ENCODE data around the gene CDKN2C.
"Not testable (repeated sequence)": the region's sequence is repeated elsewhere in the genome, so short reads cannot be mapped to it uniquely, and the experiment has no call there.

The CDKN2C gene

DNA sequence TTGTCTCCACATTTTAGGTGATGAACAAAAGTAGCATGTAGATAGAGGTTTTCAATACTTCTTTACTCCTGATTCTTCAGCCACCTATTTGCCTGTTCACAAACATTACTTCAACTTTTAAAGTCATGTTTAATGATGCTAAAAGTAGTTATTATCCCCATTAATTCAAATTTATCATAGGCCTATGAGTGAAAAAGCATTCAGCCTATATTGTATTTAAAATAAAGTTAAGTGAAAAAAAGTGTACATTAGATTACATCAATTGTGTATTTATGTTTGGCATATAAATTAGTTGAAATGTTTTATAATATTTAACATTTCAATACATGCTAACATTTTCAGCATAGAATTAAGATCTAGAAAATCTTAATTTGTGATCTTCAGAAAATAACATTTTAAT is 10.5 kb downstream of the CDKN2C start:
- DNase-seq (ENCODE audit: low spot score): no peak

DNA sequence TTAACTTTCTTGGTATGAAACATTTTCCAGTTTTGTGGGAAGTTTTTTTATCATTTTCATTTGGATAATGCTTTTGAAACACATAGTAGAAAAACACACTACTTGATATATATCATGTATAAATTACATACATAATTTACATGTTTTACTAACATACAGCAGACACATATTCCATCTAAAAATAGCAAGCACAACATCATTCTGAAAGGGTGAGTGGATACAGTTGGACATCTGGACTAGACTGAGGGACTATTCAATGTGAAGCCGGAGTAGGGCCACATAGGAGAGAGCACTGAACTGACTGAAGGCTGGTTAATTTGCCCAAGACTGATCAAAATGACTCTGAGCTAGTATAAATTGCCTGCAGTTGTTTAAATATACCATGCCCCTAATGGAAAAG is 11.7 kb downstream of the CDKN2C start:
- DNase-seq (ENCODE audit: low spot score): no peak

DNA sequence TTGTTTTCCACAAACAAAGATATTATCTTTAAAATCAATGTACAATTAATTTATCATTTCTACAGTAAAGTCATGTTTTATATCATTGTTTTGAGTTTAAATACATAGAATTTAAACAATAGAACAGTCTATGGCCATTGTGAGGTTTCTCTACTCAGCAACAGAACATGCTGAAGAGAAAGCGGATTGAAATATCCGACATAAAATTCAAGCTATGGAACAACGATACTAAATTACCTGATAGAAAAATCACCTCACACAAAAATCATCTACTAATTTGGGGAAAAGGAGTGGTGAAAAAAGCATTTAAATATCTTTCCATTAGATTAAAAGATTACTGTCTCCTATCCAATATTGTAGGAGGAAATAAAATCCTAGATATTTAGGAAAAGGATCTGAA is 12.6 kb downstream of the CDKN2C start:
- no peak for DNase-seq (ENCODE audit: low spot score)

- DNase-seq (ENCODE audit: low spot score): no peak
These were observed 13.3 kb downstream of the CDKN2C start for GRCh38 chr1:50983219-50983802.

DNA sequence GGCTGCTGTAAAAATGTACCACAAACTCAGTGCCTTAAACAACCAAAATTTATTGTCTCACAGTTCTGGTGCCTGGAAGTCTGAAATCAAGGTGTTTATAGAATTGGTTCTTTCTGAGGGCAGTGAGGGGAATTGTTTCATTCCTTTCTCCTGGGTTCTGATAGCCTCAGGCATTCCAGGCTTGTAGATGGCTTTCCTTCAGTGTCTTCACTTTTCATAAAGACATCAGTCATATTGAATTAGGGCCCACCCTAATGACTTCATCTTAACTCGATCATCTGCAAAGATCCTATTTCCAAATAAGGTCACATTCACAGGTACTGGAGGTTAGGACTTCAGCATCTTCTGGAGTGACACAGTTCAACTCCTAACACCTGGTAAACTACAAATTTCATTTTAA is 15.0 kb downstream of the CDKN2C start:
- no peak for DNase-seq (ENCODE audit: low spot score)

- DNase-seq (ENCODE audit: low spot score): no peak
These were observed 16.6 kb downstream of the CDKN2C start for GRCh38 chr1:50986653-50987052.

GRCh38 chr1:50989694-50990093 is 19.6 kb downstream of the CDKN2C start:
- DNase-seq (ENCODE audit: low spot score): no peak

DNA sequence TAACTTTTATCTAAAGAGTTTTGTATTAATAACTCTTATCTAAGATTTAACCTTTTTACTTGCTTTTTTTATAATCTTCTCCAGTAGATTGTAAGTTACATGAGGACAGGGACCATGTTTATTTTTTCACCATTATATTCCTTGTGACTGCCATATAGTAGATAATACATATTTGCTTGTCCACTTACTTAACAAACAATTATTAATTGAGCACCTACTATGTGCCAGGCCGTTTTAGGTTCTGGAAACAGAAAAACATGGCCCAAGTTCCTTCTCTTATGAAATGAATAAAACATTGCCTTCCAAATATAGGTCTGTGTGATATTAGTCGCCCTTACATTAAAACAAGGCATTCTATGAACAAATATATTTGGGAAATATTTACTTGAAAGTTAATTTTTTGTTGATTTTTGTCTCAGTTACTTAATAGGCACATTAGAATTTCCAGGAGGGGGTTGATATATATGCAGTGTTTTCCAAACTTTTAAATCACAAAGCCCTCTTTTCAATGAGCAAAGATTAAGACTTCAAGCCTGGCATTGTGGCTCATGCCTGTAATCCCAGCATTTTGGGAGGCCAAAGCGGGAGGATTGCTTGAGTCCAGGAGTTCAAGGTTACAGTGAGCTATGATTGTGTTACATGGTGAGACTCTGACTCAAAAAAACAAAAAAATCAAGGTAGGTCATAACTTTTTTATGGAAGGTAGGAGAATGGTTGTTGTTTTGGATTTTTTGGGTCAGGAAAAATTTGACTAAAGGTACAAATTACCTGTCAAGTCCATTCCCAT is 22.7 kb downstream of the CDKN2C start:
- no peak for DNase-seq (ENCODE audit: low spot score)

DNA sequence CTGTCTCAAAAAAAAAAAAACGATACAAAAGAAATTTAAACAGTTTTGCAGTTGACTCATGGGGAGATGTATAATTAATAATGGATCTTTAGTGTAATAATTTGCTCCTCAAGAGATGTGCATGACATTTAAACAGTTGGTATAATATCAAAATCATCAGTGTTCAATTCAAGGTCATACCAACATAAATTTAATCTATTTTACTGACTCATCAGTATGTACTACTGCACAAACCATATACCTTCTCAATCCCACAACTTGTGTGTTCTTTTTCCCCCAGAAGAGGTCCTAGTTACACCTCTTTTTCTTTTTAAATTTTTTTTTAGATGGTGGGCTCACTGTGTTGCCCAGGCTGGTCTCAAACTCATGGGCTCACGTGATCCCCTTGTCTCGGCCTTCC is 23.6 kb downstream of the CDKN2C start:
- no peak for DNase-seq (ENCODE audit: low spot score)

DNA sequence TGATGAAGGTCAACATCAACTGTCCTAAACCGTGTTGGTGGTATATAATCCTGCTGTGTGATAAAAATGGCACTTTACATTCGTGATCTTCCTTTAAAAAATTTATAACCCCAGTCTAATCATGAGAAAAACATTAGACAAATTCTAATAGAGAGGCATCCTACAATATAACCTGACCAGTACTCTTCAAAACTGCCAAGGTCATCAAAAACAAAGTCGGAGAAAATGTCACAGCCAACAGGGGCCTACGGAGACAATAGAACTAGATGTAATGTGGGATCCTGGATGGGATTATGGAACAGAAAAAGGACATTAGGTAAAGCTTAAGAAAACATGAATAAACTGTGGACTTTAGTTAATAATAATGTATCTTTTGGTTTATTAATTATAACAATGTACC is 25.0 kb downstream of the CDKN2C start:
- no peak for DNase-seq (ENCODE audit: low spot score)

GRCh38 chr1:50995651-50996050 is 25.6 kb downstream of the CDKN2C start:
- DNase-seq (ENCODE audit: low spot score): no peak

- DNase-seq (ENCODE audit: low spot score): no peak
These were observed 26.0 kb downstream of the CDKN2C start for GRCh38 chr1:50996083-50996482.

- DNase-seq (ENCODE audit: low spot score): not testable (repeated sequence)
These were observed 29.3 kb downstream of the CDKN2C start for GRCh38 chr1:50999375-50999774.

DNA sequence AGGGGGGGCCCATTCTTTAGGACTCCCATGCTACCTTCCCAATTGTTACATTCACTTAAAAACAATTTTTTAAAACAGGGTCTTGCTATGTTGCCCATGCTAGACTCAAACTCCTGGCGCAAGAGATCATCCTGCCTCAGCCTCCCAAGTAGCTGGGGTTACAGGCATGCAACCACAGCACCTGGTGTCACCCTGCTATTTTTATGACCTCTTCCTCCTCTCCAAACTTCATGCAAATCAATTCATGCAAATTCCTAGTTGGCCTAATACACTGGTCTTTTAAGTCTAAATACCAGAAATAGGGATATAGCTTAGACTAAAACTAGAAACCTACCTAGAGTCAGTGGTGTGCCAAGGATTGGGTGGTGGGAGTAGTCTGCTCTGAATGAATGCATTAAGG is 30.1 kb downstream of the CDKN2C start:
- DNase-seq (ENCODE audit: low spot score): no peak

DNA sequence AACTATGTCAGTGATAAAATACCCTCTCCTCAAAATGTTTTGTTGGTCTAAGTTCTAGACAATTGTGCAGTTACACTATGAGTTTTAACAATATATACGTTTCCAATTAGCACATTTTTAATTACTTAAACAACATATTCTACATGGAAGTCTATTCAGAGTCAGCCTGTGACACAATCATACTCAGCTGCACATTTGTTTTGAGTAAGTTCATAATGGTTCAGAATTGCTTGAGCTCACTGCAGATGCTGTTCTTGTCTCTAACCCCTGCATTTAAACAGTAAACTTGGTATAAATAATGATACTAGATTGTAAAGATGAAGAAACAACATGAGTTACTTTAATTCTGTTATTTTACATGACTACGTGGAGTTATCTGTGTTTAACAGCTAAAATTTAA is 30.6 kb downstream of the CDKN2C start:
- no peak for DNase-seq (ENCODE audit: low spot score)

GRCh38 chr1:51002516-51002915 is 32.5 kb downstream of the CDKN2C start:
- DNase-seq (ENCODE audit: low spot score): no peak

GRCh38 chr1:51005549-51005948 is 35.5 kb downstream of the CDKN2C start:
- not testable (repeated sequence) for DNase-seq (ENCODE audit: low spot score)

DNA sequence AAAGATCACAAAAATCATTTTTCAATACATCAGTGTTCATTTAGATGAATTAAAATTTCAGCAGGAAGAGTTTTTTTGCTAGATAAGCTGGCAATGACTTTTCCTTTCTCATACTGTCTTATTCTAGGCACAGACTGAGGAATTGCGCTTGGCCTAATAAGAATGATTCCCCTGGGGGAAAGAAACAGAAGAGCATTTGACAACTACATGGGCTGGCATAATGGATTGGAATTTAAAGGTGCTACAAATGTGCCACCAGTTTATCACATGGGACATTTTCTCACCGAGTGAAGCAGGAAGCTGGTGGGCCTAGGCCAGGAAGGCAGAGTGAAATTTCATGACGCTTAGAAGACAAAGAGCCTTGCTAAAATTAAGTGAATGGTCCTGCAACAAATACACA is 39.3 kb downstream of the CDKN2C start:
- DNase-seq (ENCODE audit: low spot score): no peak

DNA sequence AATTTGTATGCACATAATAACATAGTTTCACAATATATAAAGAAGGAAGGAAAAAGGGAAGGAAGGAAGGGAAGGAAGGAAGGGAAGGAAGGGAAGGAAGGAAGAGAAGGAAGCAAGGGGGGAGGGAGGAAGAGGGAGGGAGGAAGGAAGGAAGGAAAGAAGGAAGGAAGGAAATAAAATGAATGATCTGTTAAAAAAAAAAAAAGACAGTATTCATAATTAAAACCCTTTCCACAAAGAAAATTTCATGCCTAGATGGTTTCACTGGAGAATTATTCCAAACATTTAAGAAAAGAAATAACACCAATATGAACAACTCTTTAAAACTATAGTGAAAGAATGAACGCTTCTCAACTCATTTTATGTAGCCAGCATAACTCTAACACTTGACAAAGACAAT is 44.8 kb downstream of the CDKN2C start:
- no peak for DNase-seq (ENCODE audit: low spot score)

DNA sequence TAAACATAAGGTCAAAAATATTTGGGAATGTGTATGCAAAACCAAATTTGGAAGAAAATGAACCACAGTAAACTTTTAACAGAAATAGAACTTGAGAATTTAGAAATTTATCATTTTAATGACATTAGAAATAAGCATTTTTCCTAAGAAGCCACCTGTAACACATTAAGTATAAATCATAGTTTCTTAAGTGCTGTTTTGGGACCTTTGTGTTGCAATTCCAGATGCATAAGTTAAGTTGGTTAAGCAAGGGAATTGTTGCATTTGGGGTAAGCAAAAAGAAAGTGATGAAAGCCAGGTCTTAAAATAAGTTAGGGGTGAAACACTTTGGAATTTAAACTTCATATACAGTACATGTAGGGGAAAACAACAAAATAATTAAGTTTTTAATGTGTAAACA is 49.8 kb downstream of the CDKN2C start:
- no peak for DNase-seq (ENCODE audit: low spot score)

Data from hematopoietic multipotent progenitor cell treated with erythropoietin and hydrocortisone succinate and interleukin-3 and kit ligand, for 15 days (in vitro differentiated cells).